Measurements from ENCODE around the gene FYCO1.

DNA sequence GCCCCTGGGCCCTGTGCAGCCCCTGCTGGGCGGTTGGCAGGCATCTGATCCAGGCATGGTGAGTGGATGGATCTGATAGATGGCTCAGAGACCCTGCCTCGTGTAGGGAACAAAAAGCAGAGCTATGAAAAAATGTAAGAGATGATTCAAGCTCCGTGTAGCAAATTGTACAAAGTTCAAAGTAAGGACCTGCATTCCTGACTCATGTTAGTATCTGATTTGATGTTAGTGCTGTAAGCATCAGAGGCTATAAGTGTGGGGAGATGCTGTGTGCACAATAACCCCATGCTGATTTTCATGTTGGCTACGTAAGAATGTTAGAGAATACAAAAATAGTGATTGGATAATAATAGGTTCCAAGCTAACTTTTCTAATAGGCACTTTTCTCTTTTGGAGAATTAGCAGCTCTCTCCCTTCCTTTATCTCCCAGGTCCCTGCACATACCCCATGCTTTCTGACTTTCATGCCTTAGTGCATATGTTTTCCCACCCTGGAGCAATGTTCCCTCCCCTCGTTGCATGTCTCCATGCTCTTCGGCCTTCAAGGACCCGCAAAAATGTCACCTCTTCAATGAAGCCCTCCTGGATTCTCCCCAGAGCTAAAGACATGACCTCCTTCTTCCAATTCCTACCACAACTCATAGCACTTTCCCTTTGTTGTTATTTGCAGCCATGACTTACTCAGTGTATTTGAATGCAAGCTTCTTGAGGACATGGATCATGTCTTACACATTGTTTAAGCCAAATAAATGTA, 107.7 kb downstream of the FYCO1 start:
- TF ChIP-seq CTCF (IDR thresholded peaks at IDR 0.05; ENCODE audit: insufficient read depth, low read length): no peak
- TF ChIP-seq GABPA (IDR thresholded peaks at IDR 0.05; ENCODE audit: low read depth): no peak
- TF ChIP-seq POLR2AphosphoS5 (IDR thresholded peaks at IDR 0.05; ENCODE audit: low read depth): no peak
- TF ChIP-seq, protein P1, sequence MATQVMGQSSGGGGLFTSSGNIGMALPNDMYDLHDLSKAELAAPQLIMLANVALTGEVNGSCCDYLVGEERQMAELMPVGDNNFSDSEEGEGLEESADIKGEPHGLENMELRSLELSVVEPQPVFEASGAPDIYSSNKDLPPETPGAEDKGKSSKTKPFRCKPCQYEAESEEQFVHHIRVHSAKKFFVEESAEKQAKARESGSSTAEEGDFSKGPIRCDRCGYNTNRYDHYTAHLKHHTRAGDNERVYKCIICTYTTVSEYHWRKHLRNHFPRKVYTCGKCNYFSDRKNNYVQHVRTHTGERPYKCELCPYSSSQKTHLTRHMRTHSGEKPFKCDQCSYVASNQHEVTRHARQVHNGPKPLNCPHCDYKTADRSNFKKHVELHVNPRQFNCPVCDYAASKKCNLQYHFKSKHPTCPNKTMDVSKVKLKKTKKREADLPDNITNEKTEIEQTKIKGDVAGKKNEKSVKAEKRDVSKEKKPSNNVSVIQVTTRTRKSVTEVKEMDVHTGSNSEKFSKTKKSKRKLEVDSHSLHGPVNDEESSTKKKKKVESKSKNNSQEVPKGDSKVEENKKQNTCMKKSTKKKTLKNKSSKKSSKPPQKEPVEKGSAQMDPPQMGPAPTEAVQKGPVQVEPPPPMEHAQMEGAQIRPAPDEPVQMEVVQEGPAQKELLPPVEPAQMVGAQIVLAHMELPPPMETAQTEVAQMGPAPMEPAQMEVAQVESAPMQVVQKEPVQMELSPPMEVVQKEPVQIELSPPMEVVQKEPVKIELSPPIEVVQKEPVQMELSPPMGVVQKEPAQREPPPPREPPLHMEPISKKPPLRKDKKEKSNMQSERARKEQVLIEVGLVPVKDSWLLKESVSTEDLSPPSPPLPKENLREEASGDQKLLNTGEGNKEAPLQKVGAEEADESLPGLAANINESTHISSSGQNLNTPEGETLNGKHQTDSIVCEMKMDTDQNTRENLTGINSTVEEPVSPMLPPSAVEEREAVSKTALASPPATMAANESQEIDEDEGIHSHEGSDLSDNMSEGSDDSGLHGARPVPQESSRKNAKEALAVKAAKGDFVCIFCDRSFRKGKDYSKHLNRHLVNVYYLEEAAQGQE (IDR thresholded peaks at IDR 0.05; ENCODE audit: insufficient replicate concordance, low read depth): no peak
- no peak for TF ChIP-seq SPI1 (IDR thresholded peaks at IDR 0.05; ENCODE audit: borderline replicate concordance, low read depth)

All from HL-60 (cell line).